ENCODE data around the gene ADRM1.

- TF ChIP-seq BHLHE40 (IDR thresholded peaks at IDR 0.05; ENCODE audit: borderline replicate concordance) (no peak), ELF4 (IDR thresholded peaks at IDR 0.05) (no peak), SP1 (IDR thresholded peaks at IDR 0.05) (no peak)
These were observed 29.4 kb upstream of the ADRM1 start for GRCh38 chr20:62273416-62273815.

All from HEK293T (cell line).